Activated T-cell treated with anti-CD3 and anti-CD28 coated beads, Interleukin-2, amount 50 U/mL, for 24 hours (primary cell): ENCODE data around the gene TENT5C.

Experiments used
- DNase-seq: peaks from one replicate; pipeline ENCODE4 v3.0.0-alpha.2; 2020
- H3K27ac Mint-ChIP-seq: 2 replicates; pipeline ENCODE4 v1.8.0; 2020; ENCODE audit warnings: mild to moderate bottlenecking, mixed read lengths
- H3K27me3 Mint-ChIP-seq: 2 replicates; pipeline ENCODE4 v1.8.0; 2020; ENCODE audit warnings: mixed read lengths
- H3K36me3 Mint-ChIP-seq: 2 replicates; pipeline ENCODE4 v1.8.0; 2020; ENCODE audit warnings: low read depth, mixed read lengths
- H3K4me1 Mint-ChIP-seq: 2 replicates; pipeline ENCODE4 v1.8.0; 2020; ENCODE audit warnings: low read depth, mixed read lengths
- H3K4me3 Mint-ChIP-seq: 2 replicates; pipeline ENCODE4 v1.8.0; 2020; ENCODE audit warnings: mild to moderate bottlenecking, moderate library complexity, mixed read lengths
- H3K9me3 Mint-ChIP-seq: 2 replicates; pipeline ENCODE4 v1.8.0; 2020; ENCODE audit warnings: mixed read lengths

Gene TENT5C

GRCh38 chr1:117580436-117580835 lies 25.4 kb upstream of the TENT5C start:
- no peaks in the 10 kb centered on the region for H3K4me1 Mint-ChIP-seq
- no peak for DNase-seq
- no peak overlapping the region for H3K27ac Mint-ChIP-seq
- H3K9me3 Mint-ChIP-seq = no peaks in the 10 kb centered on the region
- H3K36me3 Mint-ChIP-seq = no peaks in the 10 kb centered on the region
- H3K4me3 Mint-ChIP-seq = no peak overlapping the region
- H3K27me3 Mint-ChIP-seq = no peaks in the 10 kb centered on the region

DNA sequence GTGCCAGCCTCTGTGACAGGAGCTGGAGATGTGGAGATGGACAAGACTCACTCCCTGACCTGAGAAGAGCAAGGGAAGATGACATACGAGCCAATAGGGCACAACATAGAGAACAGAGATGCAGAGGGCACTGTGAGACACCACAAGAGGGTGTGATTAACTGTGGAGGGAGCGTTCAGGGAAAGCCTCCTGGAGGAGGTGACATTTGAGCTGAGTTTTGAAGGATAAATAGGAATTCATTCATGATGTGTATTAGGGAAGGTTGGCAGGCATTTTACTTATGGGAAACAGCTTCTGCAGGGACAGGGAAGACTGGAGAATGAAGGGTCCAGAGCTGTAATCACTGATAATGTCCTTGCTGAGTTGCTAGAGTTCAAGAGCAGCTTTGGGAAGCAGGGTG lies 25.0 kb upstream of the TENT5C start:
- no peaks in the 10 kb centered on the region for H3K27me3 Mint-ChIP-seq
- peak; percentile 8 for DNase-seq
- H3K4me3 Mint-ChIP-seq = no peak overlapping the region
- no peaks in the 10 kb centered on the region for H3K4me1 Mint-ChIP-seq
- no peak overlapping the region for H3K27ac Mint-ChIP-seq
- H3K9me3 Mint-ChIP-seq = no peaks in the 10 kb centered on the region
- no peaks in the 10 kb centered on the region for H3K36me3 Mint-ChIP-seq

DNA sequence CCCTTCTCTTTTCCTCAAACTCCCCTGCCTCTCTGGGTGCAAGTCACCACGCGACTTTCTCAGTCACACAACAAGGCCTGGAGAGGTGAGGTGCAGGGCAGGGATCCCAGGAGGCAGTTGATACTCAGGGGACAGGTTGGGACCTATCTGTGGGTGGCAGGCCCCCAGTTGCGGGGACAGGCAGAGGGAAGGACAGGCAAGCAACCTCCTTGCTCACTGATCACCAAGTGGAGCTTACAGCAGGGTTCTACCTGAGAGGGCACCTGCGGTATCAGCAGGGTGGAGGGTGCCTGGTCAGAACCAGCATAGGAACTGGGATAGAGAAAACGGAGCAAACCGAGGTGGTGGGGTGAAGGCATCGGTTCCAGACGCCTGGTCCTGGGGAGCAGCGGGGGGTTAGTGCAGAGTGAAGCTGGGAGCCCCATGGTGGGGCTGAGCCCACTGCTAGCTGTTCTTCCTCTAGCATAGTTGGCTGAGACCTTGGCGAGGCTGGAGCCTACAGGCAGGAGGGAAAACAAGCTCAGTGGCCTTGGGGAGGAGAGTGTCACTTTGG lies 24.4 kb upstream of the TENT5C start:
- Mint-ChIP-seq H3K36me3 (no peaks in the 10 kb centered on the region), H3K4me1 (no peaks in the 10 kb centered on the region), H3K4me3 (no peak overlapping the region), H3K9me3 (no peaks in the 10 kb centered on the region), H3K27ac (no peak overlapping the region), H3K27me3 (no peaks in the 10 kb centered on the region)
- peak; percentile 11 for DNase-seq

- H3K27ac Mint-ChIP-seq = no peak overlapping the region
- H3K27me3 Mint-ChIP-seq = no peaks in the 10 kb centered on the region
- H3K4me1 Mint-ChIP-seq = no peaks in the 10 kb centered on the region
- H3K4me3 Mint-ChIP-seq = no peak overlapping the region
- DNase-seq = no peak
- H3K9me3 Mint-ChIP-seq = no peaks in the 10 kb centered on the region
- H3K36me3 Mint-ChIP-seq = no peaks in the 10 kb centered on the region
Measured at GRCh38 chr1:117582451-117582850, 23.4 kb upstream of the TENT5C start.

GRCh38 chr1:117583247-117583646 lies 22.6 kb upstream of the TENT5C start:
- Mint-ChIP-seq H3K36me3 (no peaks in the 10 kb centered on the region), H3K4me3 (no peak overlapping the region), H3K4me1 (no peaks in the 10 kb centered on the region), H3K9me3 (no peaks in the 10 kb centered on the region), H3K27me3 (no peaks in the 10 kb centered on the region), H3K27ac (no peak overlapping the region)
- peak; percentile 11 for DNase-seq

- H3K4me1 Mint-ChIP-seq = no peaks in the 10 kb centered on the region
- H3K36me3 Mint-ChIP-seq = no peaks in the 10 kb centered on the region
- no peak overlapping the region for H3K4me3 Mint-ChIP-seq
- no peak overlapping the region for H3K27ac Mint-ChIP-seq
- H3K27me3 Mint-ChIP-seq = no peaks in the 10 kb centered on the region
- no peaks in the 10 kb centered on the region for H3K9me3 Mint-ChIP-seq
- no peak for DNase-seq
Measured at GRCh38 chr1:117584181-117584580, 21.7 kb upstream of the TENT5C start.

DNA sequence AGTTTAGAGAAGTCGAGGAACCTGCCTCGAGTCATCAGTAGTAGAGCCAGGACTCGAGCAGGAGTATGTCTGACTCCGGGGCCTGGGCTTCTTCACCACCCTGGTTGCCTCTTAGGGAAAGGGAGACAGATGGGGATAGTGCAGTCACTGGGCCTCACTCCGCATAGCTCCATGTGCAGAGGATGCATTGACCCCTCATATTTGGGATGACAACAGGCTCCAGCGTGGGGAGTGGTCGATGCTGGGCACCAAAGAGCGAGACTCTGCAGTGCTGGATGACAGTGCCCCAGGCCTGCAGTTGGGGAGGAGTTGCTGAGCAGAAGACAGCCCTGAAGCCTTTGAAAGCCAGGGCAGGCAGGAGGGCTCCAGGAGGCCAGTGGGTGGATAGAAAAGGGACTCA lies 20.8 kb upstream of the TENT5C start:
- no peaks in the 10 kb centered on the region for H3K36me3 Mint-ChIP-seq
- H3K9me3 Mint-ChIP-seq = no peaks in the 10 kb centered on the region

DNA sequence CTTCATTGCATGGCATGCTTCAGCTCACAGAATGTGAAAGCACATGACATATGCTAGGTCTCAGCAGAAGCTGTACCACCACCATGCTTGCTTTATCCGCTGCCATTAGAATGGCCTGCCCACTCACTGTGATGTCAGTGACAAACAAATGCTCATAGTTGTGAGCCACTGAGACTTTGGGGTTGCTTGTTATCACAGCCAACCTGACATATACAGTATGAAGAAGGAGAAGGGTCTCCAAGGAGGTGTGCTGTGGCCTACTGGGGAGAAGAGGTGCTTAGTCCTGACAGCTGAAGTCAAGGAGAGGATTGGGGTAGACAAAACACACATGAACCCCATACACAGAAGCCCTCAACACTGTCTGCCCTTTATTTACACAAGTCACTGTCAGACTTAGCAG lies 19.5 kb upstream of the TENT5C start:
- H3K4me1 Mint-ChIP-seq = no peaks in the 10 kb centered on the region
- no peaks in the 10 kb centered on the region for H3K27me3 Mint-ChIP-seq
- no peaks in the 10 kb centered on the region for H3K36me3 Mint-ChIP-seq
- peak; percentile 23 for DNase-seq
- H3K27ac Mint-ChIP-seq = no peak overlapping the region
- no peaks in the 10 kb centered on the region for H3K9me3 Mint-ChIP-seq
- H3K4me3 Mint-ChIP-seq = no peak overlapping the region

More for the DNA sequence above, 20.8 kb upstream of the TENT5C start:
- no peak overlapping the region for H3K27ac Mint-ChIP-seq
- H3K4me1 Mint-ChIP-seq = no peaks in the 10 kb centered on the region
- no peak overlapping the region for H3K4me3 Mint-ChIP-seq
- peak; percentile 7 for DNase-seq
- H3K27me3 Mint-ChIP-seq = no peaks in the 10 kb centered on the region

- no peaks in the 10 kb centered on the region for H3K4me1 Mint-ChIP-seq
Measured at GRCh38 chr1:117586747-117587498, 18.9 kb upstream of the TENT5C start.

DNA sequence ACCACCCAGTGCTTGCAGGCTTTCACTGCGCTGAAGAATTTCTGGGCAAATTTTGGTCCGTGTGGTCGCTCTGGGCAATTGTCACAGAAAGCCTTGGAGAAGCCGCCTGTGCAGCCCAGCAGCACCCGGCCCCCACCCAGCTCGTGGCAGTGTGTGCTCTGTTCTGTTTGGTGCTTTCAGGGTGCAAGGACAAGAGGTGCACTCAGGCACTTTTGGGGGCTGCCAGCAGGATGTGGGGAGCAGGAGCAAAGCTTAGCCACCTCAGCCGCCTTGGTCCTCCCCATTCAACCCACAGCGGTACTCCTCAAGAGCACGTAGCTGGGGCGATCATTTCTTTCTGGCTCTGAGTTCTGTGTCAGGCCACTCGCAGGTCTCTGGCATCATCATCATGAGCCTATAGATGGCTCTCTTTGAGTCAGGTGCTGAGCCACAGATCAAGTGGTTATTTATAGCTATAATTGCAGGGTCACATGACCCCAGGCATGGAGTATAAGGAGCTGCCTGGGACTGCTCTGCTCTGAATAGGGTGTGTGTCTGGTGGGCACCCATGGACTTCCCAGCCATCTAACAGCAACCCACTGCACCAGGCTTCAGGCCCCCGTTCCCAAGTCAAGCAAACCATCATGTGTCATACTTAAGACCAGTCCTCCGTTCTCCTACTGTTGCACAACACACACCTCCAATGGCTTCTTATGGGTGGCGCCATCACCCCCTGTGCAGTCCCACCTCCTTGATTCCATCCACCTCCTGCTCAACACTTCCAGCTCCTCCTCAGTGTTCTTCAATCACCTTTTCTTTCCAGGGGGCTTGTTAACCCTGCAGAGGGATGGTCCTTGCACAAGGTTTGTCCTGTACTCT lies 18.1 kb upstream of the TENT5C start:
- Mint-ChIP-seq H3K9me3 (no peaks in the 10 kb centered on the region), H3K27me3 (no peaks in the 10 kb centered on the region), H3K36me3 (no peaks in the 10 kb centered on the region), H3K27ac (no peak overlapping the region), H3K4me1 (no peaks in the 10 kb centered on the region), H3K4me3 (no peak overlapping the region)
- DNase-seq = peak; percentile 21

More at GRCh38 chr1:117586747-117587498, 18.9 kb upstream of the TENT5C start:
- Mint-ChIP-seq H3K27ac (no peak overlapping the region), H3K36me3 (no peaks in the 10 kb centered on the region), H3K9me3 (no peaks in the 10 kb centered on the region), H3K4me3 (no peak overlapping the region), H3K27me3 (no peaks in the 10 kb centered on the region)
- DNase-seq = peak; percentile 14

DNA sequence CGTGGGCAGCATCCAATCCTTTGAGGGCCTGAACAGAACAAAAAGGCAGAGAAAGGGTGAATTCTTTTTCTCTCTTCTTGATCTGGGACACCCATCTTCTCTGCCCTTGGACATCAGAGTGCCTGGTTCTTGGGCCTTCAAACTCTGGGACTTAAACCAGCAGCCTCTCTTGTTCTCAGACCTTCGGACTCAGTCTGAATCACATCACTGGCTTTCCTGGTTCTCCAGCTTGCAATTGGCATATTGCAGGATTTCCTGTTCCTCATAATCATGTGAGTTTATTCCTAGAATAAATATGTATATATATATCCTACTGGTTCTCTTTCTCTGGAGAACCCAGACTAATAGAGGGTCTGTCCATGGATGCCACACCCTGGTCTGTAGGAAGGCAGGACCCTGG lies 16.3 kb upstream of the TENT5C start:
- H3K36me3 Mint-ChIP-seq = no peaks in the 10 kb centered on the region
- H3K9me3 Mint-ChIP-seq = no peaks in the 10 kb centered on the region
- H3K4me3 Mint-ChIP-seq = no peak overlapping the region
- H3K27me3 Mint-ChIP-seq = no peaks in the 10 kb centered on the region
- H3K27ac Mint-ChIP-seq = no peak overlapping the region
- no peaks in the 10 kb centered on the region for H3K4me1 Mint-ChIP-seq
- DNase-seq = no peak

DNA sequence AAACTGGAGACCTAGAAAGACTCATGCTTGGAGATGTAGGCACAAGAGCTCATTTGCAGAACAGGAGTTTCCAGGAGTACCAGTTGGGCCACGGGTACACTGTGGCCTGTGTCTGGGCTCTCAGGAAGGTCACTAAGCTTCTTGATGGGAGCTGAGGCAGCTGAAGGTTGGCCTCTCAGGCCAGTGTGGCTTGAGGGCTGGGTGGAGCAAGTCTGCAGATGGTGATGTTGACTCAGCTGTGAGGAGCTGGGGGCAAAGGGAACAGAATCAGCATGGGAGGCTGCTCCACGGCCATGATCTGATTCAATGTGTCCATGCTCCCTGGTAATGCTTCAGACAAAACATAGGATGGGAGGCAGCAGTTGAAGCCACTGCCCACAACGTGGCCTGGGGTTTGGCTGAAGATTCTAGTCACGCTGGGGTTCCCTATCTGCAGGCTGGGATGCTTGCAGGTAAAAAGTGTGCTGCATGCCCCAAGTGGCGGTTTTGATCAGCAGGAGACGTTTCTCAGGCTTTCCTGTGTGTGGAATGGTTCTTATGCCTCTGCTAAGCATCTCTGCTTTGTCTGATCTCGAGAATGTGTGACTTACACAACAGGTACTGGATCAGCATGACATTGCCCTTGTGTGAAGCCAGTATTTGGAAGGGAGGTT lies 15.4 kb upstream of the TENT5C start:
- H3K36me3 Mint-ChIP-seq = no peaks in the 10 kb centered on the region
- H3K27me3 Mint-ChIP-seq = no peaks in the 10 kb centered on the region
- H3K27ac Mint-ChIP-seq = no peak overlapping the region
- no peaks in the 10 kb centered on the region for H3K4me1 Mint-ChIP-seq
- no peak overlapping the region for H3K4me3 Mint-ChIP-seq
- no peak for DNase-seq
- no peaks in the 10 kb centered on the region for H3K9me3 Mint-ChIP-seq

DNA sequence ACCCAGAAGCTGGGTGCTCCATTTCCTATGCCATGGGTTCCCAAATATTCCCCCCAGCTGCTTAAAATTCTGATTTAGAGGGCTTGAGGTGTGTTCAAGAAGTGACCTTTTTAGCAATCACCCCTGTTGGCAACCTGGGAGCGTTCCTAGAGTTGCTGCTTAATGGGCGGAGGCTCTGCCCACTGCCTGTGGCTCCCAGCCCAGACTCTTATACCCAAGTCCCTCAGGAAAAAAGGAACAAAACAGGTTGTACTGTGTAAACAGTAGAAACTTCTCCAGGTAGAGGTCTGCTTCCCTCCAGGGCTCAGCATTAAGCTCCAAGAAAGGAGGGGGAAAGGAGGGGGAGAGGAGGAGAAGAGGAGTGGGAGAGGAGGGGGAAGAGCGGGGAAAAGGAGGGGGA lies 14.6 kb upstream of the TENT5C start:
- Mint-ChIP-seq H3K9me3 (no peaks in the 10 kb centered on the region), H3K36me3 (no peaks in the 10 kb centered on the region), H3K27ac (no peak overlapping the region), H3K4me3 (no peak overlapping the region), H3K27me3 (no peaks in the 10 kb centered on the region), H3K4me1 (no peaks in the 10 kb centered on the region)
- DNase-seq = no peak

- H3K9me3 Mint-ChIP-seq = no peaks in the 10 kb centered on the region
- no peak for DNase-seq
- H3K4me3 Mint-ChIP-seq = no peak overlapping the region
- no peak overlapping the region for H3K27ac Mint-ChIP-seq
- H3K27me3 Mint-ChIP-seq = peaks cover 3% of the 10 kb centered on the region
- H3K36me3 Mint-ChIP-seq = no peaks in the 10 kb centered on the region
- H3K4me1 Mint-ChIP-seq = no peaks in the 10 kb centered on the region
Measured at GRCh38 chr1:117592155-117592554, 13.7 kb upstream of the TENT5C start.
